HG02870 (cell line): ENCODE data around the gene RNU5B-1.

Experiments
- ATAC-seq: cut with Tn5 transposase; IDR thresholded peaks from one replicate; pipeline ENCODE4 v1.9.1; 2021; ENCODE audit warnings: mild to moderate bottlenecking, moderate library complexity; ENCODE audit not compliant: unreplicated experiment

Gene RNU5B-1

DNA sequence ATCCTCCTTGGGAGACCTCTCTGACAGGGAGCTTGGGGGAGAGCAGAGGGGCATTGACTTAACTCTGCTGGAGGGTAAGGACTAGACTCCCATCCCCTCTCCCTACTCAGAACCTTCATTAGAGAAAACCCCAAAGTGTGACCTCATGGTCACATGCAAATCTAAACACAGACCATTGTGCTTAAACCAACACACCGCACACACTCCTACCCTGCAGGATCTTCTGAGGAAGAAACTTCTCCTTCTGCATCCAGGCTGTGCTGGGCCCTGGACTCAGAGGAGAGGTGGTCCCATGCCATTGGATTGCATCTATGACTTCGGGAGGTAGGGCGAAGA is 17.0 kb upstream of the RNU5B-1 start:
- ATAC-seq = no peak

GRCh38 chr15:65289261-65289854 is 15.1 kb upstream of the RNU5B-1 start:
- ATAC-seq = no peak

DNA sequence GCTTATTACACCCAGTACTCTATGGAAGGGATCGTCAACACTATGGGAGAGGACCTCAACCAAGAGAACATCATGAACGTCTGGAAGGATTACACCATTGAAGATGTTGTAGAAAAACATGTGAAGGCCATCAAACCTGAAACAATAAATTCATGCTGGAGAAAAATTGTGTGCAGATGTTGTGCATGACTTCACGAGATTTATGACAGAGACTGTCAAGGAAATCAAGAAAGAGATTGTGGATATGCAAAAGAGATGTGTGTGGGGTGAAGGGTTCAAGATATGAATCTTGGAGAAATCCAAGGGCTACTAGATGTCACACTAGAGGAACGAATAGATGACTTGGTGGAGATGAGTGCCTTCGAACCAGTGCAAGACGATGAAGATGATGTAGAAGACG is 14.2 kb upstream of the RNU5B-1 start:
- no peak for ATAC-seq

DNA sequence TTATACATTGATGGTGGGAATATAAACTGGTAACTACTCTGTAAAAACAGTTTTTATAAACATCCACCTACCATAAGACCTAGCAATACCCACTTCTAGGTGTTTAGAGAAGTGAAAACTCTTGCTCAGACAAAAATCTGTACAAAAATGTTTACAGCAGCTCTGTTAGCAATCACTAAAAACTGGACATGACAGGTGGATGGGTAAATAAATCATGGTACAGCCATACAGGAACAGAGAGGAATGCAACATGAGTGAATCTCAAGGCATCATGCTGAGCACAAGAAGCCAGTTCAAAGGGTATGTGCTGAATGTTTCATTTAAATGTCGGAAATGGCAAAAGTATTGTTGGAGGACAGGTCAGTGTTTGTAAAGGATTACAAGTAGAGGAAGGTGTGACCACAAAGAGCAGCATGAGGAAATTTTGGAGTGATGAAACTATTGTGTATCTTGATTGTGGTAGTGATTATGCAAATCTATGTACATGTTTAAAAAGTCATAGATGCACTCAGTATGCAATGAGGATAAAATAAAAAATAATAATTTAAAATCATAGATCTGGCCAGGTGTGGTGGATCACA is 11.4 kb upstream of the RNU5B-1 start:
- ATAC-seq = no peak

DNA sequence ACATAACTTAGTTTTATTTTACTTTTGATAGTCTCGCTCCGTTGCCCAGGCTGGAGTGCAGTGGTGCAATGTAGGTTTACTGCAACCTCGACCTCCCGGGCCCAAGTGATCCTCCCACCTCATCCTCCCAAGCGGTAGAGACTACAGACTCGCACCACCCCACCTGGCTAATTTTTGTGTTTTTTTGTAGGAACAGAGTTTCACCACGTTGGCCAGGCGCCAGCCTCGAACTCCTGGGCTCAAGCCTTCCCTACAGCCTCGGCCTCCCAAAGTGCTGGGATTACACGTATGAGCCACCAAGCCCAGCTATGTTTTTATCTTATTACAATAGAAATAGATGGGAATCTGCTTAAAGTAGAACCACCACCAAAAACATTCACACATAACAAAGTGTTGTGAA is 5.7 kb upstream of the RNU5B-1 start:
- no peak for ATAC-seq

DNA sequence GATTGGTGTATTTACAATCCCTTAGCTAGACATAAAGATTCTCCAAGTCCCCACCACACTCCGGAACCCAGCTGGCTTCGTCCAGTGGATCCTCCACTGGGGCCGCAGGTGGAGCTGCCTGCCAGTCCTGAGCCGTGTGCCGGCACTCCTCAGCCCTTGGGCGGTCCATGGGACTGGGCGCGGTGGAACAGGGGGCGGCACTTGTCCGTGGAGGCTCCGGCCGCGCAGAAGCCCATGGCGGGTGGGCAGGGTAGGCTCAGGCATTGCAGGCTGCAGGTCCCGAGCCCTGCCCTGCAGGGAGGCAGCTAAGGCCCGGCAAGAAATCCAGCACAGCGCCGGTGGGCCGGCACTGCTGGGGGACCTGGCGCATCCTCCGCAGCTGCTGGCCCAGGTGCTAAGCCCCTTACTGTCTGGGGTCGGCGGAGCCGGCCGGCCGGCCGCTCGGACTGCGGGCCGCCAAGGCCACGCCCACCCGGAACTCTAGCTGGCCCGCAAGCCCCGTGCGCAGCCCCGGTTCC is 3.5 kb upstream of the RNU5B-1 start:
- no peak for ATAC-seq

DNA sequence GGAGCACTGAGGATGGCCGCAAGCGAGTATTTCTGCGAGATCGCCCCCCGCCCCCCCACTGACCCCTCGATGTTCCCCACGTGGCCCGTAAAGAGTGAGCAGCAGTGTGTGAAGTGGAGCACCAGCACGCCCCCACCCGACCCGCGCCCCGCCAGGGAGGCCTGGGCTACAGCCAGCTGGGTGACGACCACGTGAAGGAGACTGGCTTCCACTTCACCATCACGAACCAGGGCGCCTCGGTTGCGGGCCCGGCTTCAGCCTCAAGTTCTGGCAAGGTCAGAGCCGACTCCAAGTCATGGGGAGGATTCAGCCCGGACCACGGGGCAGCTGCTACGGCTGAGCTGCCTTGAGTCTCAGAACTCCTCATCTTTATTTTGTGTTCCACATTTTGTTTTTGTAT is 2.4 kb upstream of the RNU5B-1 start:
- ATAC-seq = no peak

DNA sequence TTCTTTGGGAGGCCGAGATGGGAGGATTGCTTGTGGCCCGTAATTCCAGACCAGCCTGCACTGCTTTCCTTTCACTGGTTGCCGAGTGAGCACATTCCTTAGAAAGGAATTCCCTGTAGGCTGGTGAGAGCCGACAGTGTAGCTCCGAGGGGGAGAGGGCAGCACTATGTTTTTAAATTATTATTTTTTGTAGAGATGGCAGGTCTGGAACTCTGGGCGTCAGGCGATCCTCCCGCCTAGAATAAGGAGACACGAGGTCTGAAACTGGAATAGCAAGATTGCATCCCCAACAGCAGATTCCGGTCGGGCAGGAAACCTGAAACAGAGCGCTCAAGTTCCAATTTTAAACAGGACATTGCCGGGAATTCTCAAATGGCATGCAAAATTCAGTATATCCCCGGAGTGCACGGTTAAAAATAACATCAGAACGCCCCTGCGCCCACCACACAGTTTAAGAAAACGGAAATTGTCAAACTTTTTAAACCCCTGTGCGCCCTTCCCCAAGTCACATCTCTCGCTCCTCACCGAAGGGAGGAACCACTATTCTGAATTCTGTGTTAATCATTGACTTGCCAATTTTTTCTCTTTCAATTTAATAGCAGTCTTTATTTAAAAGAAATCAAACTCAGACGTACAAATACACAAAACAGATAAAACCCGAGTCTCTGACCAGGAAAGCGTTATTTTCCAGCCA is 643 bp upstream of the RNU5B-1 start:
- no peak for ATAC-seq

- peak; percentile 43 for ATAC-seq
Observed at GRCh38 chr15:65305150-65305758, 777 bp downstream of the RNU5B-1 start.

GRCh38 chr15:65305776-65306175 is 1.3 kb downstream of the RNU5B-1 start:
- ATAC-seq = no peak

DNA sequence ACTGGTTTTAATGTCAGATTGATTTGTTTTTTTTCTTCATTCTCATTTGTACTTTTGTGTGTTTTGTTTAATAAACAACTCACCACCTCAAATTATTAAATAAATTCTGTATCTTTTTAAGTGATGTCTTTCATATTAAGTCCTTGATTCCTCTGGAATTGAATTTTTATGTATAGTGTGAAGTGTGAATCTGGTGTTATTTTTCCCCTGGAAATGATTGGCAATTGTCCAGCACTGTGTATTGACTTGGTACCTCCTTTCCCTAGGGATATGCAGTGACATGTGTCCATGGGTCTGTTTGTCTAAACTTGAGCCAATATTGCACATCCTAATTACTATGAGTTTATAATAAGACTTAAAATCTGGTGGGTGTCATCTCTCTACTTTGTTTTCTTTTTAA is 2.1 kb downstream of the RNU5B-1 start:
- no peak for ATAC-seq

DNA sequence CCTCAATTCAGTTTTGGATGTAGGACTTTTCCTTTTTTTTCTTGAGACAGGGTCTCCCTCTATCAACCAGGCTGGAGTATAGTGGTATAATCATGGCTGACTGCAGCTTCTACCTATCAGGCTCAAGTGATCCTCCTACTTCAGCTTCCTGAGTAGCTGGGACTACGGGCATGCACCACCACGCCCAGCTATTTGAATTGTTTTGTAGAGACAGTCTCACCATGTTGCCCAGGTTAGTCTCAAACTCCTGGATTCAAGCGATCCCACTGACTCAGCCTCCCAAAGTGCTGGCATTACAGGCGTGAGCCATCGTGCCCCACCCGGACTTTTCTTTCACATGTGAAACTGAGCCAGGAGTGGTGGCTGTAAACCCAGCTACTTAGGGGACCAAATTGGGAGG is 3.5 kb downstream of the RNU5B-1 start:
- ATAC-seq = no peak

DNA sequence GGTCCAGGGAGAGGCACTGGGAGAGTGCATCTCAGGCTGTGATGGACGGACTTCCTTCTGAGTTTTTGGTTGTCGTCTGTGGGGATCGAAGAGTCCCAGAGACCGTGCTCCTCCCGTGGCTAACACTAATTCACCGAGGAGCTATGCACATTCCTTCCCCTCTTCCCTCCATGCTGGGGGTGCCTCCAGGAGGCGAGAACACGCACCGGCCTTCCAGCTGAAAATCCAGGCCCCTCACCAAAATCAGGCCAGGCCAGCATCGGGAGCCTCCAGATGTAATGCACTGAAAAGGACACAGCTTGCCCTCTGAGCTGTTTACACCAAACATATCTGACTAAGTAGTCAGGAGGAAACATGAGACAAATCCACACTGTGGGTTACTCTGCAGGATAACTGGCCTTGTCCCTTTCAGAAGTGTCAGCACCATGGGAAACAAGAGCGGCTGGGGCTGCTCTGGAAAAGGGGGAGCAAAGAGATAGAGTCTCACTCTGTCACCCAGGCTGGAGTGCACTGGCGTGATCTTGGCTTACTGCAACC is 5.5 kb downstream of the RNU5B-1 start:
- ATAC-seq = no peak

- no peak for ATAC-seq
Observed at GRCh38 chr15:65310431-65311137, 6.1 kb downstream of the RNU5B-1 start.

DNA sequence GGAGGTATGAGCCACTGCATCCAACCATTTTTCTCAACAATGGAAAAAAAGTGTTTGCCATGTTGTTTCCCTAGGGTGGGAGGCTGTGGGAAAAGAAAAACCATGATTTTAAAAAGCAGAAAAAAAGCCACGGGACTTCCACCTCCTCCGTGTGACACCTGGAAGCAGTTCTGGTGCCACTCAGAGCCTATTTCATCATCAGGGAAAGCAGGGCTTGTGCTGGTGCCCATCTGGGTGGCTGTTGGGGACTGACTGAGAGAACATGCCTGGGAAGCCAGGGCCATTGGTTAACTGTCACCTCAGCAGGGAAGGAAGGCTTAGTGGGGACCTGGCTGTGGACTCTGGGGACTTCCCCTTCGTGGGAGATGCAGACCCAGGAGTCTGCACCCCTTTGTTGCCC is 7.3 kb downstream of the RNU5B-1 start:
- no peak for ATAC-seq

GRCh38 chr15:65312400-65312916 is 8.0 kb downstream of the RNU5B-1 start:
- no peak for ATAC-seq

- no peak for ATAC-seq
Observed at GRCh38 chr15:65318870-65319356, 14.4 kb downstream of the RNU5B-1 start.

DNA sequence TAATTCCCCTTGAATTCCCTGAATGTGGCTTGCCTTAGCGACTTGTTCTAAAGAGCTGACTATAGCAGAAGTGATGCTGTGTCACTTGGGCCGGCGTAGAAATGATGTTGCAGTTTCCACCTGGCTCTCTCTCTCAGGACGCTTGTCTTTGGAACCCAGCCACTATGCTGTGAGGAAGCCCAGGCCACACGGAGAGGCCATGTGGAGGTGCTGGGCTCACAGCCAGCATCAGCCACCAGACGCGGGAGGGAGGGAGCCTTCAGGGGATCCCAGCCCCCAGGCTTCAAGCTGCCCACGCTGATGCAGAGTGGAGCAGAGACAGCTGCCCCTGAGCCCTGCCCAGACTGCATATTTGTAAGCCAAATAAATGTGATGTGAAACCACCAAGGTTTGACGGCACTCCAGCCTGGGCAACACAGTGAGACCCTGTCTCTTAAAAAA is 18.6 kb downstream of the RNU5B-1 start:
- no peak for ATAC-seq

DNA sequence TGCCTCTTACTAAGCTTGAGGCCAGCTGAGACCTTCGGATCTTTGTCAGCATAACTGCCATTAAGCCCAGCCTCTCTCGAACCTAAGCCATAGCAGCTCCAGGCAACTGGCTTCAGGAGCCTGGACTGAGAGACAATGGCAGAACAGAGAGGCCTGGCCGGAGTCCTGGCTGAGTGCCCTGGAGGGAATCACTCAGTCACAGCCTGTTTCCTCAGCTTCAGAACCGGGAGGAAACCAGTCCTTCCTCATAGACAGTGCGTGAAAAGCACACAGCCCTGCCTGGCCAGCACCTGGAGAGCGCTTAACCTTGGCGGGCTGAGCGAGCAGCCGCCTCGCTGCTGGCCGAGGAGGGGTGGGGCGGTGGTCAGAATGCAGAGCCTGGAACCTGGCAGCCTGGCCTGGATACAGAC is 21.6 kb downstream of the RNU5B-1 start:
- ATAC-seq = no peak

DNA sequence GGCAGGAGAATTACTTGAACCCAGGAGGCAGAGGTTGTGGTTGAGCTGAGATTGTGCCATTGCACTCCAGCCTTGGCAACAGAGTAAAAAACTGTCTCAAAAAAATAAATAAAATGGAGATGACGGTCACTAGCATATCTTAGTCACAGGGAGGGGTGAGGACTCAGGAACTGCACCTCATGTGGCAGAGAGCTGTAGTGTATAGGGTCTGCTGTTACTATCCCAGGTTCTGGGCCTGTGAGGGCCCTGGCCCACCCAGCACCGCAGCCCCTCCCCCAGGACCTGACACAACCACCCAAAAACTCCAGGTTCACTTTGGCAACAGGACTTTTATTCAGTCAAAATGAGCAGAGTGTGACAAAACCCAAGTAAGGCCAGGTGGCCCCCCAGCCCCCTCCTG is 22.3 kb downstream of the RNU5B-1 start:
- ATAC-seq = no peak
